ENCODE results near the gene PPP1R7.

Gene PPP1R7

DNA sequence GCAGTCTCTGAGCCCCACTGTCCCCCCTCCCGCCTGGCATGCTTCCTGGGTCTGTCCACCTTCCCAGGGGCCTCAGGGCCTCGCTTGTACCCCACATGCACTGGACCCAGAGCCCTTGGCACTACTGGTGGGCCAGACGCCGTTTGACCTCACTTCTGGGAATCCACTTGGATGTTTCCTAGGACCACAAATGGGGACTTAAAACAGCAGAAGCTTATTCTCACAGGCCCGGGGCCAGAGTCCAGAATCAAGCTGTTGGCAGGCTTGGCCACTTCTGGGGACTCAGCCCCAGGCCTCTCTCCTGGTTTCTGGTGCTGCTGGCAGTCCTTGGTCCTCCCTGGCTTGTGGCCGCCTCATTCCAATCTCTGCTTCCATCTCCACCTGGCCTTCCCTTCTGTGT lies 57.8 kb downstream of the PPP1R7 start:
- in situ Hi-C loops (cut with HindIII; ENCODE audit: low pct_ligation_motif_present, low sequenced_read_pairs) = no loop called here

DNA sequence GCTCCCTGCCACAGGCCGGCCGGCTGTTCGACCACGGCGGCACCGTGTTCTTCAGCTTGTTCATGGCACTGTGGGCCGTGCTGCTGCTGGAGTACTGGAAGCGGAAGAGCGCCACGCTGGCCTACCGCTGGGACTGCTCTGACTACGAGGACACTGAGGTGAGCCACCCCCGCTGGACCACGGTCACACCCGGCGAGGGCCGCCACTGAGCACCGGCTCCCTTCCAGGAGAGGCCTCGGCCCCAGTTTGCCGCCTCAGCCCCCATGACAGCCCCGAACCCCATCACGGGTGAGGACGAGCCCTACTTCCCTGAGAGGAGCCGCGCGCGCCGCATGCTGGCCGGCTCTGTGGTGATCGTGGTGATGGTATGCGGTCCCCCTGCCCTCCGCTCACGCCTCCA lies 59.0 kb downstream of the PPP1R7 start:
- in situ Hi-C loops (cut with HindIII; ENCODE audit: low pct_ligation_motif_present, low sequenced_read_pairs) = no loop called here
- H3K27ac ChIP-seq = no peak overlapping the region
- no peaks in the 10 kb centered on the region for H3K27me3 ChIP-seq (replicated peaks)
- TF ChIP-seq, protein P1, sequence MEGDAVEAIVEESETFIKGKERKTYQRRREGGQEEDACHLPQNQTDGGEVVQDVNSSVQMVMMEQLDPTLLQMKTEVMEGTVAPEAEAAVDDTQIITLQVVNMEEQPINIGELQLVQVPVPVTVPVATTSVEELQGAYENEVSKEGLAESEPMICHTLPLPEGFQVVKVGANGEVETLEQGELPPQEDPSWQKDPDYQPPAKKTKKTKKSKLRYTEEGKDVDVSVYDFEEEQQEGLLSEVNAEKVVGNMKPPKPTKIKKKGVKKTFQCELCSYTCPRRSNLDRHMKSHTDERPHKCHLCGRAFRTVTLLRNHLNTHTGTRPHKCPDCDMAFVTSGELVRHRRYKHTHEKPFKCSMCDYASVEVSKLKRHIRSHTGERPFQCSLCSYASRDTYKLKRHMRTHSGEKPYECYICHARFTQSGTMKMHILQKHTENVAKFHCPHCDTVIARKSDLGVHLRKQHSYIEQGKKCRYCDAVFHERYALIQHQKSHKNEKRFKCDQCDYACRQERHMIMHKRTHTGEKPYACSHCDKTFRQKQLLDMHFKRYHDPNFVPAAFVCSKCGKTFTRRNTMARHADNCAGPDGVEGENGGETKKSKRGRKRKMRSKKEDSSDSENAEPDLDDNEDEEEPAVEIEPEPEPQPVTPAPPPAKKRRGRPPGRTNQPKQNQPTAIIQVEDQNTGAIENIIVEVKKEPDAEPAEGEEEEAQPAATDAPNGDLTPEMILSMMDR (IDR thresholded peaks at IDR 0.05; ENCODE audit: low read depth, low read length, missing control alignments) = no peak
- DNase-seq = no peak
- no peak overlapping the region for H3K4me3 ChIP-seq (ENCODE audit: low read depth, low read length)
- no peaks in the 10 kb centered on the region for H3K36me3 ChIP-seq (replicated peaks)

More for the DNA sequence above, 57.8 kb downstream of the PPP1R7 start:
- Histone ChIP-seq H3K4me3 (ENCODE audit: low read depth, low read length) (no peak overlapping the region), H3K36me3 (replicated peaks) (no peaks in the 10 kb centered on the region), H3K27ac (no peak overlapping the region), H3K27me3 (replicated peaks) (no peaks in the 10 kb centered on the region)
- TF ChIP-seq, protein P1 (IDR thresholded peaks at IDR 0.05; ENCODE audit: low read depth, low read length, missing control alignments) = no peak
- DNase-seq = no peak

DNA sequence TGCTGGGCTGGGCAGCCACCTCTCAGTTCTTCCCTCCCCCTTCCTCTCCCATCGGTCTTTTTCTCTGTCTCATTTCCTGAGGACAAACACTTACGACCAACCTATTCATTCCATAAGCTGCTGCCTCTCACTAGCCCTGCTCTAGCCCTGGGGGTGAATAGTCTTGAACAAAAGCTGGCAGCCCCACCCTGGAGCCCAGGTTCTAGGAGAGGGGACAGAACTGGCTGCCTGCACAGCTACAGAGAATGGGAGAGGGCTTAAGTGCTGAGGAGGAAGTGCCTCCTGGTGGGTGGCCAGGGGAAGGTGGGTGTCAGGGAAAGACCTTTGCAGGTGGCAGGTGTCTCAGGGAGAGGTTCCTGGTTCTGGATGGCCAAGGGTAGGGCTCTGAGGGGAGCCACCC lies 61.0 kb downstream of the PPP1R7 start:
- Histone ChIP-seq H3K27me3 (replicated peaks) (no peaks in the 10 kb centered on the region), H3K36me3 (replicated peaks) (no peaks in the 10 kb centered on the region), H3K4me3 (ENCODE audit: low read depth, low read length) (no peak overlapping the region), H3K27ac (no peak overlapping the region)
- in situ Hi-C loops (cut with HindIII; ENCODE audit: low pct_ligation_motif_present, low sequenced_read_pairs) = no loop called here
- TF ChIP-seq, protein P1 (IDR thresholded peaks at IDR 0.05; ENCODE audit: low read depth, low read length, missing control alignments) = no peak
- no peak for DNase-seq

DNA sequence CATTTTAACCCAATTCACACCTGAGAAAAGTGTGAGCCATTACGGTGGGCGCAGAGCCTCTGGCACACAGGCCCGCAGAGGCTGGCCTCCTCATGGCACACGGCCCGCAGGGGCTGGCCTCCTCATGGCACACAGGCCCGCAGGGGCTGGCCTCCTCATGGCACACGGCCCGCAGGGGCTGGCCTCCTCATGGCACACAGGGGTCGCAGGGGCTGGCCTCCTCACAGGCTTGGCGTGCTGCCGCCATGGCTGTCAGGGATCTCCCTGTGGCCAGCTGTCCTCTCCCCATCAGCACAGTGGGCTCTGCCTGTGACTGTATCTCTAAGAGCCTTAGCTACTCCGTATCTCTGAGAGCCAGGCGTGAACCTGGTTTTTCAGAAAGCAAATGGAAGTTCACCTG lies 62.8 kb downstream of the PPP1R7 start:
- H3K27me3 ChIP-seq (replicated peaks) = no peaks in the 10 kb centered on the region
- H3K36me3 ChIP-seq (replicated peaks) = no peaks in the 10 kb centered on the region
- in situ Hi-C loops (cut with HindIII; ENCODE audit: low pct_ligation_motif_present, low sequenced_read_pairs) = no loop called here
- TF ChIP-seq, protein P1 (IDR thresholded peaks at IDR 0.05; ENCODE audit: low read depth, low read length, missing control alignments) = no peak
- H3K4me3 ChIP-seq (ENCODE audit: low read depth, low read length) = no peak overlapping the region
- DNase-seq = no peak
- H3K27ac ChIP-seq = no peak overlapping the region

DNA sequence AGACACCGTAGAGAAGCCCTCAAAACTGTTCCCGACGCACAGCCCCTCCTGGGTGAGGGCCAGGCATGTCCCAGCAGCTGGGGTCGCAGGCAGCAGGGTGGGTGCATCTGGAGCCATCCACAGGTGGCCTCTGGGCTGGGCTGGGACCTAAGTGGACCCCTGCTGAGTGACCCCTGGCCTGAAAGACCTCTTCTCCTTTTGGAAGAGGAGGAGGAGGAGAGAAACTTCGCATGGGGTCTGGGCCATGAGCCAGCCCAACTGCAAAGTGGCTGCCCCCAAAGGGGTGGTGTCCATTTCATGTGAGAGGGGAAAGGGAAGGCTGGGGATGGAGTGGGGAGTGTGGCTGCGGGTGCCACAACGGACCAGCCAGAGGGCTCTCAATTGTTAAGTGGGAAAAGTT lies 63.3 kb downstream of the PPP1R7 start:
- Histone ChIP-seq H3K4me3 (ENCODE audit: low read depth, low read length) (no peak overlapping the region), H3K27me3 (replicated peaks) (no peaks in the 10 kb centered on the region), H3K36me3 (replicated peaks) (no peaks in the 10 kb centered on the region), H3K27ac (no peak overlapping the region)
- TF ChIP-seq, protein P1 (IDR thresholded peaks at IDR 0.05; ENCODE audit: low read depth, low read length, missing control alignments) = no peak
- DNase-seq = no peak
- in situ Hi-C loops (cut with HindIII; ENCODE audit: low pct_ligation_motif_present, low sequenced_read_pairs) = no loop called here

DNA sequence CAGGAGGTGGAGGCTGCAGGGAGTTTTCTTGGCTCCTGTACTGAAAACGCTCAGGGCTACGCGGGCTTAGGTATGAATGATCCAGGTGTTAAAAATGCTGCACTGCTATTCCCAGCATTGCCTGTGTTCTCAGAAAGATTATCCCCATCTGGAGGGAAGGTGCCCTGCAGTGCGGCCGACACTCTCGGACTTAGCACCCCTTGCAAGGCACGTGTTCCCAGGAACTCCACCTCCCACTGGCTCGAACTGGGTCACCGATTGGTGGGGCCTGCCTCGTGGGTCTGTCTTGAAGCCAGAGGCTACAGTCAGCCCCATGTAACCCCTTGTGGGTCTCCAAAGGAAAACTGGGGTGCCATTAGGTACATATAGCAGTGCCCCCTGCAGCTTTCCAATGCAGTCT lies 63.9 kb downstream of the PPP1R7 start:
- in situ Hi-C loops (cut with HindIII; ENCODE audit: low pct_ligation_motif_present, low sequenced_read_pairs) = no loop called here
- H3K27me3 ChIP-seq (replicated peaks) = no peaks in the 10 kb centered on the region
- TF ChIP-seq, protein P1 (IDR thresholded peaks at IDR 0.05; ENCODE audit: low read depth, low read length, missing control alignments) = no peak
- H3K27ac ChIP-seq = no peak overlapping the region
- H3K36me3 ChIP-seq (replicated peaks) = no peaks in the 10 kb centered on the region
- DNase-seq = no peak
- no peak overlapping the region for H3K4me3 ChIP-seq (ENCODE audit: low read depth, low read length)

All from brain microvascular endothelial cell (primary cell).